ENCODE data around the gene SEBOX.

SEBOX gene

DNA sequence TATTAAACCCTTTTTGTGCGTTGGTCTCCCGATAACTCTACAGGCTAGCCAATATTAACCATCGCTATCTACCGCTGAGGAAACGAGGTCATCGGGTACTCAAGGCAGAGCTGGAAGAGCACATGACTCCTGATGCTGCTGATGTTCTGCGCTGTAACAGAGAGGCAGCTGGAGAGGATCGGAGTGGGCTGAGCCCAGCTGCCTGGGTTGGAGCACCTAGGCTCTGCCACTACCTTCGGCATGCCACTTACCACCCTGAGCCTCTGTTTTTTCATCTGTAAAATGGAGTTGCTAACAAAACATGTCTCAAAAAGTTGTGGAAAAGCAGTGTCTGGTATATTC lies 41.4 kb upstream of the SEBOX start:
- no peak for DNase-seq
- TF ChIP-seq, protein P1, sequence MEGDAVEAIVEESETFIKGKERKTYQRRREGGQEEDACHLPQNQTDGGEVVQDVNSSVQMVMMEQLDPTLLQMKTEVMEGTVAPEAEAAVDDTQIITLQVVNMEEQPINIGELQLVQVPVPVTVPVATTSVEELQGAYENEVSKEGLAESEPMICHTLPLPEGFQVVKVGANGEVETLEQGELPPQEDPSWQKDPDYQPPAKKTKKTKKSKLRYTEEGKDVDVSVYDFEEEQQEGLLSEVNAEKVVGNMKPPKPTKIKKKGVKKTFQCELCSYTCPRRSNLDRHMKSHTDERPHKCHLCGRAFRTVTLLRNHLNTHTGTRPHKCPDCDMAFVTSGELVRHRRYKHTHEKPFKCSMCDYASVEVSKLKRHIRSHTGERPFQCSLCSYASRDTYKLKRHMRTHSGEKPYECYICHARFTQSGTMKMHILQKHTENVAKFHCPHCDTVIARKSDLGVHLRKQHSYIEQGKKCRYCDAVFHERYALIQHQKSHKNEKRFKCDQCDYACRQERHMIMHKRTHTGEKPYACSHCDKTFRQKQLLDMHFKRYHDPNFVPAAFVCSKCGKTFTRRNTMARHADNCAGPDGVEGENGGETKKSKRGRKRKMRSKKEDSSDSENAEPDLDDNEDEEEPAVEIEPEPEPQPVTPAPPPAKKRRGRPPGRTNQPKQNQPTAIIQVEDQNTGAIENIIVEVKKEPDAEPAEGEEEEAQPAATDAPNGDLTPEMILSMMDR (IDR thresholded peaks at IDR 0.05; ENCODE audit: low read depth, low read length, missing control alignments) = no peak
- Histone ChIP-seq H3K27ac (no peak overlapping the region), H3K27me3 (replicated peaks) (no peaks in the 10 kb centered on the region), H3K36me3 (replicated peaks) (no peaks in the 10 kb centered on the region), H3K4me3 (ENCODE audit: low read depth, low read length) (peak overlapping the region; percentile 61)
- in situ Hi-C loops (cut with HindIII; ENCODE audit: low pct_ligation_motif_present, low sequenced_read_pairs) = no loop called here

DNA sequence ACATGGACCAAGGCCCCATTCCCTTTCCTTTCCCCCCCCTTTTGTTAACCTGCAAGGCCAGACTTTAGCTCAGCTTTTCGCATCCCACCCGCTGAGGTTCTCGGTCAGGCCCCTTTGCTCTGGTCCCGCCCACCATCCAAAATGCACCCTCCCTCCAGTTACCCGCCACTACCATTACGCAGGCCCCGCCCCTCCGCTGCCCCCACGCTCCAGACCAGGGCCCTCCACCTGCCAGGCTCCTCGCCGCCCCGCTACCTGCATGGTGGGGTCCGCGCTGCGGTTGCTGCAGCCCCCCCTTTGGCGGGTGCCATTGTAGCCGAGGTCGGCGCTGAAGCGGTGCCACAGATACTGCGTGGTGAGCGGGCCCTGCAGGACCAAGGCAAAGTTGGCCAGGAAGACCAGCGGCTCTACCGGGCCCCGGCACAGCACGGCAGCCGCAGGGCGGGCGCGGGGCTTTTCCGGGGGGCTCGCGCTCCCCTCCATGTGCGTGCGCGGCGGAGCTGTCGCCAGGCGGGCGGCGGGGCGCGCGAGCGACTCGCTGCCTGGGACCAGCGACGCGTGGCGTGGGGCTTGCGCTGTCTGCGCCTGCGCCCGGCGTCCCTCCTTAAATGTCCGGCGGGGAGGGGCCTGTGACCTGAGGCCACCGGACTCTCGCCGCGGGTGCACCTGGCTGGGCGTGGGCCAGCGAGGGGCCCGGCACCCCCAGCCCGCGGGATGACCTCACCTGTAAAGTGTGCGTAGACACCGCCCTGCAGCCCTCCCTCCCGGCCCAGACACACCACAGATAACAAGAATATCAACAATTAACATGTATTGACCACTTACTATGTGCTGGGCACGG lies 40.9 kb upstream of the SEBOX start, which contains the start of gene SLC46A1:
Gene SLC46A1, minus strand, starts transcription at position 581 of the 841 bp plus-strand sequence. Its CDS starts 98 bp downstream, at position 483.
- DNase-seq = no peak
- TF ChIP-seq, protein P1 (IDR thresholded peaks at IDR 0.05; ENCODE audit: low read depth, low read length, missing control alignments) = no peak
- Histone ChIP-seq H3K36me3 (replicated peaks) (no peaks in the 10 kb centered on the region), H3K27ac (no peak within 1 kb of the TSS), H3K27me3 (replicated peaks) (no peaks in the 10 kb centered on the region), H3K4me3 (ENCODE audit: low read depth, low read length) (peak within 1 kb of the TSS; percentile 61)
- in situ Hi-C loops (cut with HindIII; ENCODE audit: low pct_ligation_motif_present, low sequenced_read_pairs) = no loop called here

DNA sequence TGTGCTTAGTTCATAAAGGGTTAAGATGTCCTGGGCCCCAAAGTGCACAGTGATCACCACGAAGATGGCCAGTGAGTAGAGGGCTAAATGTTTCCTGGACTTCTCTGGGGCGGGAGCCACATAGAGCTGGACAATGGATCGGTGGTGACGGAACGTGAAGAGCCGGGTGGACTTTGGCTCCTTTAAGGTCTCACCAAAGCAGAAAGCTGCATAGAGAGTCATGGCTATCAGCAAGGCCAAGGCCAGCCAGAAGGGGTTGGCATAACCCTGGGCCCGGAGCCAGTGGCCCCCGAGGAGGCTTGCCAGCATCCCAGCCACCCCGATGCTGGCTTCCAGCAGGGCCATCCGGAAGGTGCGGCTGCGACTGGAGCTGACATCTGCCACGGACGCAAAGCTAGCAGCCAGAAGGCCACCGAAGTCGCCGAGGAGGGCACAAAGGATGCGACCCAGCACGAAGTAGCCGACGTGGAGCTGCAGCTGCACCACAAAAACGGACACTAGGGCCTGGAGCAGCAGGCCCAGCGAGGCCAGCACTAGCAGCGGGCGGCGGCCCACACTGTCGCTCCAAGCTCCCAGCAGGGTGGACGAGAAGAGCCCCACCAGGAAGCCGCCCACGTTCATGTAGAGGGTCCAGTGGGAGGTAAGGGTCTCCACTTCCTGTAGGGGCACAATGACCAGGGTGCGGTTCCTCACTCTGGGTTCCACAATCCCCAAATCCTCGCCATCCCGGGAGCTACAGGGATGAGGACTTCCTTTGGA lies 40.0 kb upstream of the SEBOX start:
- in situ Hi-C loops (cut with HindIII; ENCODE audit: low pct_ligation_motif_present, low sequenced_read_pairs) = no loop called here
- no peaks in the 10 kb centered on the region for H3K36me3 ChIP-seq (replicated peaks)
- H3K27me3 ChIP-seq (replicated peaks) = no peaks in the 10 kb centered on the region
- H3K4me3 ChIP-seq (ENCODE audit: low read depth, low read length) = peak overlapping the region; percentile 61
- DNase-seq = no peak
- H3K27ac ChIP-seq = no peak overlapping the region
- TF ChIP-seq, protein P1 (IDR thresholded peaks at IDR 0.05; ENCODE audit: low read depth, low read length, missing control alignments) = no peak

DNA sequence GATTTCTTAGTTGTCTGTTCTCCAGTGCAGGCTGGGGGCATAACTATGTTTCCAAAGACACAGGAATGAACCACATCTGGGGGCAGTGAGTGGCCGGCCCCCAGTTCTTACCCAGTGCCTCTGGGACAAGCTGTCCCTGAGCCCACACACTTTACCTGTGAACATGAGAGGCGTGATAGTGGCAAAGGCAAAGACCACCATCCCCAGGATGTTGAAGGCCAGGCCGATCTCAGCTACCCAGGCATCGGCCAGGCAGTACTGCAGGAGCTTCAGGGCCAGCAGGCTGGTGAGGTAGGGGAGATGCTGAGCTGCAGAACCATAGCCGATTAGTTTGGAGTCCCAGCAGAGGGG lies 39.4 kb upstream of the SEBOX start:
- in situ Hi-C loops (cut with HindIII; ENCODE audit: low pct_ligation_motif_present, low sequenced_read_pairs) = no loop called here
- H3K36me3 ChIP-seq (replicated peaks) = no peaks in the 10 kb centered on the region
- TF ChIP-seq, protein P1 (IDR thresholded peaks at IDR 0.05; ENCODE audit: low read depth, low read length, missing control alignments) = no peak
- no peak overlapping the region for H3K4me3 ChIP-seq (ENCODE audit: low read depth, low read length)
- H3K27ac ChIP-seq = no peak overlapping the region
- no peak for DNase-seq
- H3K27me3 ChIP-seq (replicated peaks) = no peaks in the 10 kb centered on the region

DNA sequence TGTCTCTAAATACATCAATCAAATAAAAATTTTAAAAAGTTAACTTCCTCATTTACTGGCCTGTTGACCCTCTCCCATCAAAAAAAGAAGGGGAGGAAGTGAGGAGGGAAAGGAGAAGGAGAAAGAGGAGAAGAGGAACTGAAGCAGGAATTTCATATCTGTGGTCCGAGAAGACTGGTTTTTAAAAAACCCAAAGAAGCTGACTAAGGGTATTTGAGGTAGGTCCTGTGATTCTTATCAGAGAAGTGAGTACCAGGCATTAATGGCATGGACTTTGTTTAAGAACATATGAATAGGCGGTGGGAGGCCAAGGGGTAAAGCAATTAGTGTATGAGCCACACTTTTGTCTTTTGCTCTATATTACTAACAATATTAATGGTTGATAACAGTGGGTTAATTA lies 39.0 kb upstream of the SEBOX start:
- in situ Hi-C loops (cut with HindIII; ENCODE audit: low pct_ligation_motif_present, low sequenced_read_pairs) = no loop called here

More for the DNA sequence above, 39.0 kb upstream of the SEBOX start:
- no peak overlapping the region for H3K27ac ChIP-seq
- no peaks in the 10 kb centered on the region for H3K27me3 ChIP-seq (replicated peaks)
- no peak overlapping the region for H3K4me3 ChIP-seq (ENCODE audit: low read depth, low read length)
- no peak for DNase-seq
- TF ChIP-seq, protein P1 (IDR thresholded peaks at IDR 0.05; ENCODE audit: low read depth, low read length, missing control alignments) = no peak
- H3K36me3 ChIP-seq (replicated peaks) = no peaks in the 10 kb centered on the region

Data from brain microvascular endothelial cell (primary cell).